H1 (cell line): ENCODE data around the gene ESPNL. TPM values are rescaled to one million over a fixed set of nuclear protein-coding genes. Genes with fewer than 3 reads are reported as not detected.

Experiments
- ASH2L ChIP-seq: fragments of 200-600, 300-600 bp; sonication (generic); IDR thresholded peaks from one replicate; pipeline ENCODE4 v1.7.1; 2017; ENCODE audit warnings: low read length
- CHD1 ChIP-seq: IDR thresholded peaks from 2 replicates; pipeline ENCODE4 v1.6.1; 2012; ENCODE audit warnings: low read depth, low read length, improper control_type of control experiment
- CHD2 ChIP-seq: IDR thresholded peaks from 2 replicates; pipeline ENCODE4 v1.6.1; 2012; ENCODE audit warnings: low read length, improper control_type of control experiment
- EGR1 ChIP-seq: IDR thresholded peaks from 2 replicates; pipeline ENCODE4 v1.6.1; 2011; ENCODE audit warnings: low read depth, low read length, borderline replicate concordance
- EP300 ChIP-seq, 2 experiments: IDR thresholded peaks; 1 replicate in 1 of 2; 2 replicates in 1 of 2; pipeline ENCODE4 v1.6.1; 2011 to 2012; ENCODE audit warnings: low read depth in 2 of 2, low read length in 2 of 2, mild to moderate bottlenecking in 2 of 2, borderline replicate concordance in 1 of 2, inconsistent platforms in 1 of 2, moderate library complexity in 1 of 2
- FOSL1 ChIP-seq: IDR thresholded peaks from 2 replicates; pipeline ENCODE4 v1.6.1; 2011; ENCODE audit warnings: mild to moderate bottlenecking, low read depth, low read length, moderate library complexity; ENCODE audit not compliant: insufficient read depth
- GABPA ChIP-seq: IDR thresholded peaks from 2 replicates; pipeline ENCODE4 v1.6.1; 2011; ENCODE audit warnings: mild to moderate bottlenecking, low read length, moderate library complexity, borderline replicate concordance; ENCODE audit not compliant: insufficient read depth
- HDAC6 ChIP-seq: IDR thresholded peaks from one replicate; pipeline ENCODE4 v1.7.1; 2012; ENCODE audit warnings: low read depth, mild to moderate bottlenecking, inconsistent platforms, low read length, moderate library complexity
- JUND ChIP-seq: IDR thresholded peaks from 2 replicates; pipeline ENCODE4 v1.6.1; 2011; ENCODE audit warnings: mild to moderate bottlenecking, improper control_type of control experiment, low read length
- NRF1 ChIP-seq: IDR thresholded peaks from 2 replicates; pipeline ENCODE4 v1.6.1; 2011; ENCODE audit warnings: mild to moderate bottlenecking, low read depth, low read length, improper control_type of control experiment
- POLR2A ChIP-seq, 2 experiments: IDR thresholded peaks; 1 replicate in 1 of 2; 2 replicates in 1 of 2; pipeline ENCODE4 v1.6.1; 2011; ENCODE audit warnings: low read depth in 2 of 2, low read length in 2 of 2, mild to moderate bottlenecking in 2 of 2; ENCODE audit errors: control extremely low read depth in 1 of 2
- POLR2AphosphoS5 ChIP-seq: IDR thresholded peaks from 2 replicates; pipeline ENCODE4 v1.6.1; 2011; ENCODE audit warnings: low read depth, low read length
- RFX5 ChIP-seq: IDR thresholded peaks from 2 replicates; pipeline ENCODE4 v1.6.1; 2011; ENCODE audit warnings: low read depth, low read length, improper control_type of control experiment, borderline replicate concordance
- RXRA ChIP-seq: IDR thresholded peaks from 2 replicates; pipeline ENCODE4 v1.6.1; 2011; ENCODE audit warnings: low read depth, mild to moderate bottlenecking, low read length, moderate library complexity; ENCODE audit not compliant: insufficient read depth
- SP2 ChIP-seq: IDR thresholded peaks from 2 replicates; pipeline ENCODE4 v1.6.1; 2012; ENCODE audit warnings: mild to moderate bottlenecking, low read length, inconsistent platforms
- TAF1 ChIP-seq: IDR thresholded peaks from 2 replicates; pipeline ENCODE4 v1.6.1; 2011; ENCODE audit warnings: mild to moderate bottlenecking, low read depth, low read length
- TBP ChIP-seq: IDR thresholded peaks from 2 replicates; pipeline ENCODE4 v1.6.1; 2011; ENCODE audit warnings: low read depth, low read length, improper control_type of control experiment
- polyA plus RNA-seq, 7 experiments: library from polyadenylated mRNA; depleted of rRNA in 3 of 7; stranded (reverse) in 5 of 7; unstranded in 2 of 7; fragments of >200 nt in 5 of 7; fragments of 200-250 nt in 2 of 7; gene quantifications; 1 replicate in 5 of 7; 2 replicates in 1 of 7; 4 replicates in 1 of 7; pipeline versions ENCODE4 v1.2.1 to v1.2.3, GENCODE V29; 2011 to 2013; ENCODE audit warnings: missing spikeins in 2 of 7, mixed read lengths in 2 of 7
- total RNA-seq: library from RNA; stranded (reverse); fragmentation: NEBNext Ultra II Directional; extraction: Animal tissue kit (Norgen Biotek cat#: 25700); gene quantifications from 2 replicates; pipeline ENCODE4 v1.2.1, GENCODE V29; 2021
- TF ChIP-seq, protein P1 (sequence below), 3 experiments: IDR thresholded peaks; 1 replicate in 2 of 3; 2 replicates in 1 of 3; pipeline versions ENCODE4 v1.5.1 to v1.6.1; 2011; ENCODE audit warnings: low read length in 3 of 3, mild to moderate bottlenecking in 3 of 3, inconsistent platforms in 2 of 3, low read depth in 1 of 3, moderate library complexity in 1 of 3; ENCODE audit not compliant: insufficient read depth in 1 of 3; ENCODE audit errors: control extremely low read depth in 1 of 3
- TF ChIP-seq, protein P2 (sequence below): IDR thresholded peaks from 2 replicates; pipeline ENCODE4 v1.6.1; 2012; ENCODE audit warnings: inconsistent platforms

The ESPNL gene
- total and polyA plus RNA-seq, 2 of the 8 experiments (the other 6 are each of a cell fraction or from before 2014, with no cell fraction given), result 0.68 to 1.3 TPM

DNA sequence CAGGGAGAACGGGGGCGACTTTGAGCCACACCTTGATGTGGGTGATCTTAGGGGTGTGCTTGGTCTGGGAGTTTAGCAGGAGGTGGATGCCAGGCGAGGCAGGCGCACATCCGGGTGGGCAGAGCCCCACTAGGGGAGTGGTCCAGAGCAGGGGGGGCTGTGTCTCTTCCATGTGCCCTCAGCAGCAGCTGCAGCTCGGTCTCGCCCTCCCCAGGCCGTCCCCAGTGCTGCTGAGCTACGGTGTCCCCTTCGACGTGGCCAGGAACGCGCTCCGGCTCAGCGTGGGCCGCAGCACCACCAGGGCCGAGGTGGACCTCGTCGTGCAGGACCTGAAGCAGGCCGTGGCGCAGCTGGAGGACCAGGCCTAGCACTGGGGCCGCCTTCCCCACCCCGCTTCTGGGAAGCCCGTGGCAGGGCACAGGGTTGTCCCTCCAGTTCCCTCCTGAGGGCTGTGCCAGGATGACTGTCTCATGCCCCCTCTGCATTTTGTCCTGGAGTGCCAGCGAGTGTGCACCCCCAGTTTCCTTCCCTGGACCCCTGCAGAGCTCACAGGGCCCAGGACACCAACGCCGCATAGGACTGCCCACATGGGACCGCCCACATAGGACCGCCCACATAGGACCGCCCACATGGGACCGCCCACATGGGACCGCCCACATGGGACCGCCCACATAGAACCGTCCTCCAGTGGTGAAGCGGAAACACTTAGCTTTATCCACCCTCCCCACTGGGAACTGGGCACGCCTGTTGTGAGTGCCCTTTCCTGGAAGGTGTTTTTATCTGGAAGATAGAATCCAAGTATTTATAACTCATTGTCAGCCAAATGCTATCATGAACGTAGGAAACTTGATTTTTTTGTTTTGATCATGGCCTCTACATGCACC, 1.9 kb upstream of the ESPNL start (continued):
- TF ChIP-seq, protein P1, sequence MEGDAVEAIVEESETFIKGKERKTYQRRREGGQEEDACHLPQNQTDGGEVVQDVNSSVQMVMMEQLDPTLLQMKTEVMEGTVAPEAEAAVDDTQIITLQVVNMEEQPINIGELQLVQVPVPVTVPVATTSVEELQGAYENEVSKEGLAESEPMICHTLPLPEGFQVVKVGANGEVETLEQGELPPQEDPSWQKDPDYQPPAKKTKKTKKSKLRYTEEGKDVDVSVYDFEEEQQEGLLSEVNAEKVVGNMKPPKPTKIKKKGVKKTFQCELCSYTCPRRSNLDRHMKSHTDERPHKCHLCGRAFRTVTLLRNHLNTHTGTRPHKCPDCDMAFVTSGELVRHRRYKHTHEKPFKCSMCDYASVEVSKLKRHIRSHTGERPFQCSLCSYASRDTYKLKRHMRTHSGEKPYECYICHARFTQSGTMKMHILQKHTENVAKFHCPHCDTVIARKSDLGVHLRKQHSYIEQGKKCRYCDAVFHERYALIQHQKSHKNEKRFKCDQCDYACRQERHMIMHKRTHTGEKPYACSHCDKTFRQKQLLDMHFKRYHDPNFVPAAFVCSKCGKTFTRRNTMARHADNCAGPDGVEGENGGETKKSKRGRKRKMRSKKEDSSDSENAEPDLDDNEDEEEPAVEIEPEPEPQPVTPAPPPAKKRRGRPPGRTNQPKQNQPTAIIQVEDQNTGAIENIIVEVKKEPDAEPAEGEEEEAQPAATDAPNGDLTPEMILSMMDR (IDR thresholded peaks at IDR 0.05; ENCODE audit: control extremely low read depth in 1 of 3, insufficient read depth in 1 of 3, low read depth in 1 of 3, low read length in 3 of 3), result no peak
- TF ChIP-seq POLR2AphosphoS5, result peak; percentile 43
- no peak for TF ChIP-seq ASH2L
- no peak for TF ChIP-seq TAF1
- no peak for TF ChIP-seq GABPA
- TF ChIP-seq RFX5, result no peak
- TF ChIP-seq TBP, result no peak
- TF ChIP-seq CHD1, result no peak
- no peak for TF ChIP-seq EP300 (IDR thresholded peaks at IDR 0.05; ENCODE audit: borderline replicate concordance in 1 of 2, low read depth in 2 of 2, low read length in 2 of 2)
- no peak for TF ChIP-seq NRF1
- TF ChIP-seq, protein P2, sequence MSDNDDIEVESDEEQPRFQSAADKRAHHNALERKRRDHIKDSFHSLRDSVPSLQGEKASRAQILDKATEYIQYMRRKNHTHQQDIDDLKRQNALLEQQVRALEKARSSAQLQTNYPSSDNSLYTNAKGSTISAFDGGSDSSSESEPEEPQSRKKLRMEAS, result no peak
- no peak for TF ChIP-seq FOSL1
- TF ChIP-seq JUND, result no peak
- no peak for TF ChIP-seq SP2
- no peak for TF ChIP-seq CHD2
- TF ChIP-seq HDAC6, result no peak
- peak; percentile 79; the same call in 1 of the 2 replicates for TF ChIP-seq EGR1
- peak in 1 of 2 experiments; percentile 18; a peak in 1 of 3 replicates for TF ChIP-seq POLR2A (IDR thresholded peaks at IDR 0.05; ENCODE audit: control extremely low read depth in 1 of 2, low read depth in 2 of 2, low read length in 2 of 2)
- no peak for TF ChIP-seq RXRA
- TF ChIP-seq, all 59 proteins: peak for 6
